ENCODE results near the gene UXT.
A peak's percentile ranks its signal among the peaks of the same experiment; 100 is the strongest.
"Not testable (repeated sequence)": the region's sequence is repeated elsewhere in the genome, so short reads cannot be mapped to it uniquely, and the experiment has no call there.

UXT gene

DNA sequence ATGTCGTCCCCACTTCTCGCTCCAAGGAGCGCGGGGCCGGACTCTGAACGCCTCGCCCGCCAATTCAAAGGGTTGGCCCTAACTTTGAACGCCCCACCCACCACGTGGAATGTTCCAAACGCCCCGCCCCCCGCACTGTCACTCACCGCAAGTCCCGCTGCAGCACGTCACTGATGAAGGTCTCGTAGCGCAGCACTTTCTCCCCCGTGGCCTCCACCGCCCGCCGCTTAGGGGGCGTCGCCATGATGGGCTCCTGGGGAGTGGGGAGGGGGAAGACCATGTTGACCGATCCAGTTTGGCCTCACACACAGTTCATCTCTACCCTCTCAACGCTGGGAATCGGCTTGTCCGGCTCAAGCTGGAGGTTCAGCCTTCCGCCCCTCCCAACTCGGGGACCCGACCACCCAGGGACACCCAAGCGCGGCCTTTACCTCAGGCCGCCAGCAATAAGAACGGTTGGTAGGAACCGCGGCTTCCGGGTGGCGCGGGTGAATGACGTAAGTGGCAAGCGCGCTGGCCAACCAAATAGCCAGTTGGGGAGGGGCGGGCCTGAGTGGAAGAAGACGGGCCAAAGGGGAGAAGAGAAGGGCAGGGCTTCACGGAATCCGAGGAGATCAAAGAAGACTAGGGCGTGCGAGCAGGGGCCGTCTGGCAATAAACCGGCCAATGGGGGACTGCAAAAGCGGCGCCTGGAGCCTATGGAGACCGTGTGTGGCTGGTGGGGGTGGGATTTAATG, at the start of gene UXT:
Gene UXT, minus strand, starts transcription at position 497 of the 737 bp plus-strand sequence. Its CDS starts 253 bp downstream, at position 244.
- DNase-seq = peak; percentile 83 to 90

DNA sequence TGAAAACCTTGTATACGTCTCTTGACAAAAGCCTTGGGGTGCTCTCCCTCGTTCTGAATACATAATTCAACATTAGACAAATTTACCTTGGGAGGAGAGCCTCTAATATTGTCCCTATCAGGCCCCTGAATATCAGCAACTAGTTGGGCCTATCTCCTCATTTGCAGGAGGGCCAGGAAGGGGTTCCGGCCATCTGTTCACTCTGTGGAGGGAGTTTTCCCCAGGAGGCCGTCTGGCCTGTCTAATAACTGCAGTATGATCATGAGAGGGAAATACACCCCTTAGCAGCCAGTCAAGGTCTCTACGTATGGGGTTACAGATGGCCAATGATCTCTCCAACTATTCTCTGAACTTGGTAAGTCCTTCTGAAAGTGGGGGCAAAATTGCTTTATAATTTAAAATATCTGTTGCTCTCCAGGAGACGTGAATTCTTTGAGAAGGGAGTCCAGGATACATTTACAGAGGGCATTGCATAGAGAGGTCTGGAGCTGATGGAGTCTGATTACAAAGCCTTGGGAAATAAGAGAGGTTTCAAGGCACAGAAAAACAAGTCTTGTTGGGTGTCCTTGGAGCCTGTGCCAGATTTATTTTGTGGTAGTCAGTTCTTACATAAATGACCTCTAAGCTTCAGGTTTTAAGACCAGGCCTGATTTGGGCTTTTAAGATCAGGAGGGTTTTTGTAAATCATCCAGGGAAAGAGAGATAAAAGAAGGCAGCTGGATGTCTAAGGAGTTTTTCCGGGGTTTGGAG, 48.2 kb upstream of the UXT start:
- DNase-seq = no peak

DNA sequence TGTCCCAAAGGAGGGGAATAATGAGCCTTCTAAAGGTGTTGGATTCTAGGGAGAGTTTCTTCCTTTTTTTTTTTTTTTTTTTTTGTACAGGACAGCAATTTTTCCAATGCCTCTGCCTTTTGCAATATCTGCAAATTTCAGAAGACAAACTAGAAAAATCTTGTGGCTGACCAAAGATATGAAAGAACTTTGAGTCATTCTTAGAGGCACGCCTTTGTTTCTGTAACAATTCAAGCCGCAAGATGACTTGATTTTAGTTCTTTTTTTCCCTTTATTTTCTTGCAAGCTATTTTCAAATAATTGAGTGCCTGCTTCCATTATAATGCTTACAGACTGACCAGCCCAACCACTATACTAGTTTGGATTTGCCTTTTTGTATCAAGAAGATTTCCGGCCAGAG, 47.6 kb upstream of the UXT start:
- DNase-seq = no peak

- no peak for DNase-seq
Observed at GRCh38 chrX:47704736-47705135, 45.8 kb upstream of the UXT start.

DNA sequence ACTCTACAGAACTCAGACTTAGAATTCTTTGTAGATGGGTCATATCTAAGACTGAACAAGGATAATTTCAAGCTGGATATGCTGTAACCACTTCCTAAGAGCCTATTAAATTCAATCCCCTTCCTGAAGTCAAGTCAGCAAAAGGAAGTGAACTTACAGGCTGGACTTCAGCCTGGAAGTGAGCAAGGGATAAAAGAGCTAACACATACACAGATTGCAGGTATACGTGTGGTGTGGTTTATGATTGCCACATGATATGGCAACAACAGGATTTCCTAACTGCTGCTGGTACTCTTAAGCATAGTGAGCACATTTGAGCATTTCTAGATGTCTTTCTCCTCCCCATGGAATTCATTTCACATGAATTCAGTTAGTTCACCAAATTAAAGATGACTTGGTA, 38.2 kb upstream of the UXT start:
- DNase-seq = no peak

DNA sequence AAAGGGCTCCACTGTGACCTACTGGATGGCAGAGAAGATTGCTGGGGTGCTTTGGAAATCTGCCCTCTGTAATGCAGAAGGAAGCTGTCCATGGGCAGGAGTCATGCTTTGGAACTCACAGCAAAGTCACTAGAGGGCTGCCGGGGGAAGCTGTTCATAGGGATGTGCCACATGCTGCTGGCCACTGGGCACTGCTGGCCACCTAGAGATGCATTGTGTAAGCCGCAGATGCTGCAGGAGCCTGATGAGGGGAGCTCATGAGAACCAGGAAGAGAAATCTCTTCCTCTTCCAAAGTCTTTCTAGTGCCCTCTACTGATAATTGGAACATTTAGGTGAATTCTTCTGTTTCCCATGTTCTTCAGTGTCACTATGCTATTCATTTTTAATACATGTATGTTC, 31.2 kb upstream of the UXT start:
- DNase-seq = no peak

DNA sequence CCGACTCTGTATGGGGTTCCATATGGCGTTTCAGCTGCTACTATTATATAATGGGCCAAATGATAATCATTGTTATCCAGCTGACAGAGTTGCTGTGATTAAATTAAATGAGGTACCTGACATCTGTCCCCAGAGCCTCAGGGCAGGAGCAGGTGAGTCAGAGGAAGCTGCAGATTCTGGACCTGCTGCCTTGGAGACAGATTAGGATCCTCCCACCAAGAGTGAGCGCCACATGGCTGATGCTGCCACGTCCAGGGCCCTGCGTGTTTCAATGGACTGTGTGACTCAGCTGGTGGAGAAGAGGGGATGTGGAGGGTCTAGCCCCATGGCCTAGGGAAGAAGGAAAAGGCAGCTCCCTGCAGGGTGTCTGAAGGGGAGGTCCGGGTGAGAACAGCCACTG, 28.3 kb upstream of the UXT start:
- no peak for DNase-seq

- no peak for DNase-seq
Observed at GRCh38 chrX:47683829-47684205, 24.8 kb upstream of the UXT start.

- DNase-seq = no peak
Observed at GRCh38 chrX:47683184-47683828, 24.3 kb upstream of the UXT start.

- not testable (repeated sequence) for DNase-seq
Observed at GRCh38 chrX:47675959-47676859, 17.2 kb upstream of the UXT start.

DNA sequence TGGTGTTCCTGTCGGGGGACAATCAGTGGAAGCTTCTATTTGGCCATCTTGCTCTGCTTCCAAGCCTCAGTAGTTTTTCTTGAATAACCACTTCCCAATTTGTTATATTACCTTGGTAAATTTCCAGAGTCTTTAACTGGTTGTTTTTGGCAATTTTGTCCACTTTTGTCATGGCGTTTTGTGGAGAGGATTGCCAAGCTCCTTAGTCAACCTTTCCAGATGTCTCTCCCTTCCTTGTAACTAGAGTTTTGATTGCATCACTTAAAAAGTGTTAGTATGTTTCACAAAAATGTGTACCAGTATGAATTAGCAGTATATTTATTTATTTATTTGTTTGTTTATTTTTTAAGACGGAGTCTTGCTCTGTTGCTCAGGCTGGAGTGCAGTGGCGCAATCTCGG, 15.8 kb upstream of the UXT start:
- DNase-seq = no peak

DNA sequence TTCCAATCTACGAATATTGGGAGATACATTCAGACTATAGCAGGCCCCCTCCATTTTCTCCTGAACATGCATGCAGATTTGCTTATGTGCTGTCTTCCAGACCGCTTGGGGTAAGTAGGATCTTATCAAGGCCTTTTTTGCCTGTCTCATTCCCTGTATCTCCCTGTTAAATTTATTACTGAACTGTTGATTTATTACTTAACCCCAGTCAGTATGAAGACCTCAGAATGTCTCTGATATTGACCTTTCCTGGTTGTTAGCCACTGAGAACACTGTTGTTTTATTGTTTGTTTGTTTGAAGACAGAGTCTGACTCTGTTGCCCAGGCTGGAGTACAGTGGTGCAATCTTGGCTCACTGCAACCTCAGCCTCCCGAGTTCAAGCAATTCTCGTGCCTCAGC, 6.8 kb upstream of the UXT start:
- DNase-seq = not testable (repeated sequence)

DNA sequence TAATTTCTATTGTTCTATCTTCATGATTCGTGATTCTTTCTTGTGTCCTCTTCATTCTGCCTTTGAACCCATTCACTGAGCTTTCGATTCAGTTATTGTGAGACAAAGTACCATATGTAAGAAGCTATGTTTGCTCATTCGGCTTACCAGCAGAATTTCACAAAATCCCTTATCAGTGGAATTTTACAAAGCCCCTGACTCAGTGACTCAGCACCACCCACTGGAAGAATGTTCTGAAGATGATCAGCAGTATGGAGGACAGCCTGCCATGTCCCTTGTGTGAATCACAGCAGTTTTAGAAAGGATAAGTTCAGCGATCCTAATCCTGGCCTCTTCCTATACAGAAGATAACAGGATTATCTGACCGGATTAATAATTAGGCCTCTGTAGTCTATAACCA, 5.8 kb upstream of the UXT start:
- DNase-seq = no peak

GRCh38 chrX:47662144-47662657, 3.2 kb upstream of the UXT start:
- DNase-seq = no peak

GRCh38 chrX:47661539-47661938, 2.6 kb upstream of the UXT start:
- no peak for DNase-seq

DNA sequence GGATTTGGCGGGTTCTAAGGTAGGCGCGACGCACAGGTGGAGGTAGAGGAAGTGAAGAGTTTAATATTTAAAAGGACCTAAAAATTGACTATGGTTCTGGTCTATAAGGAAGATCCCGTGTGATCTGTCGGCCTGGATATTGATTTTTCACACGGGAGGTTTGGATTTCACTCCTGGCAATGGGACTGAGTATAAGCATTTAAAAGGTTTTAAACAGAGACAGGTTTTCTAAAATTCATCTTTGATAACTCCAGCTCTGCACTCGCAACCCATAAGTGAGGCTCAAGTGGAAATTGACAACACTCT, 394 bp upstream of the UXT start:
- DNase-seq = no peak

DNA sequence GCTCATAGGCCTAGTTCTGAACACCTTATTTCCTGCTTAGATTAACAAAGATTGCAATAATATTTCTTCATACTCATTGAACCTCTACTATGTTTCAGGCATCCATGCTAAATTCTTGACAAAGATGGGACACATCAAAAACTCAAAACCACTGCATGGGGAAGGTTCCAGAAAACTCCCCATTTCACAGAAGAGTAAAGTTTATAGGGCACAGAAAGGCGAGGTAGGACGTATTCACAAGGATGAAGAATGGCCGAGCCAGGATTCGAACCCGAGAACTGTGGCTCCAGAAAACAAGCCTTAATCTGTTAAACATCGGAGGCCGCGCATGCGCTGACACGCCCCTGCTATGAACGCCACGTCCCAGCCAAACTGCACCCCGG, 688 bp downstream of the UXT start:
- DNase-seq = no peak

DNA sequence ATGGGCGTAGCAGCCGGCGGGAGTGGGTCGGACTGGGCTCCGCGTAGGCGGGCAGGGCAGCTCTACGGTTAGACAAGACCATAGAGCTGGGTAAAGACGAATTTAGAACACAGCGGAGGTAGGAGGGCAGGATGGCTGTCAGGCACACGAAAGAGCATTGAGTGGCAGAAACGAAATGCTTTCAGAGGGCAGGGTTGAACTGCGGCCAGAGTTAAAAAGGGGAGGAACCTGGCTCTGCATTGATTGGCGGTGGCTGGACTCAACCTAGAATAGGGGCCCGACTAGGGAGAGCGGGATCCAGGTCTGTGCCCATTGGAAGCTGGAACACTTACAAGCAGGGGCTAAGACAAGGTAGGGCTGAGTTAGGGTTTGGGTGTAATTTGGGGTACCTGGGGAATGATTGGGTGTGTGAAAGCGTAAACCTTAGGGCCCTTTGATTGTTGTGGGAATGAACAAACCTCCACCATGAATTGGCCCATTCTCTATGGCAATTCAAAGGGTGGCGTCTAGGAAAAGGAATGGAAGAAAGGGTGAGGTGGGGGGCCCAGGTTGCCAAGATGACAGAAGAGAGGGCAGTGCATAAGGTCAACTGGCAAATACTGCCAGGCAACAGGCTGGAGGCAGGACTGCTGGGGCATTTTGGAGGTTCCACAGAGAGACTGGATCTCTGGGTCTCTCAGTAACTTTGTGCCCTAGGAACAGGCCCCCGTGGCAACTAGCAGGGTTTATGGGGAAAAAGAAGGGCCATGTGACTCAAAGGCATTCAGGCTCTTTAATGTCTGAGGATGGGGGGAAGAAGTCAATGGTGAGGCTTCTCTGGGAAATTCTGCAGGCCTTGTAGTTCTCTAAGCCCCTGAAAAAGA, 7.7 kb downstream of the UXT start:
- no peak for DNase-seq

- peak; percentile 95 to 96 for DNase-seq
Observed at GRCh38 chrX:47650164-47651042, 8.6 kb downstream of the UXT start, which contains the start of gene ELK1. ELK1 (minus strand) TSS chrX:47650563; CDS start chrX:47641441, 9,122 bp downstream.

GRCh38 chrX:47649781-47650163, 9.2 kb downstream of the UXT start:
- no peak for DNase-seq

DNA sequence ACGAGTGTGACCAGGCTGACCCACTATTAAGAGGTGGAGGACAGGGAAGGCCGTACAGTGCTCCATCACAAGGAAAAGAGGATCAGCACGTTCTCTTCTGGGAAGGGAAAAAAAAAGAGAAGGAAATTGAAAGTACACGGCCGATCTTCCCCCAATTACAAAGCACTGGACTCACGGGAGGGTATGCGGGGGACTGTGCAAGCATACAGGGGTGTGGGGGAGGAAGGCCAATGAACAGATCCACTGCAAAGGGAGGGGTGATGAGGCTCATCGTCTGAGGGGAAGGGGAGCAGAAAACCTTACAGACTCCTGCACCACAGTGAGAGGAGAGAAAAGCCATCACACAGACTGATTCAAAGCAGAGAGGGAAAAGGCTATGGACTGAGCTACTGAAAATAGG, 9.7 kb downstream of the UXT start:
- DNase-seq = no peak

Measured in NCI-H1930 (cell line).